ENCODE measurements around the gene COL9A2.
"Not testable (repeated sequence)": the region's sequence is repeated elsewhere in the genome, so short reads cannot be mapped to it uniquely, and the experiment has no call there.

COL9A2 gene

DNA sequence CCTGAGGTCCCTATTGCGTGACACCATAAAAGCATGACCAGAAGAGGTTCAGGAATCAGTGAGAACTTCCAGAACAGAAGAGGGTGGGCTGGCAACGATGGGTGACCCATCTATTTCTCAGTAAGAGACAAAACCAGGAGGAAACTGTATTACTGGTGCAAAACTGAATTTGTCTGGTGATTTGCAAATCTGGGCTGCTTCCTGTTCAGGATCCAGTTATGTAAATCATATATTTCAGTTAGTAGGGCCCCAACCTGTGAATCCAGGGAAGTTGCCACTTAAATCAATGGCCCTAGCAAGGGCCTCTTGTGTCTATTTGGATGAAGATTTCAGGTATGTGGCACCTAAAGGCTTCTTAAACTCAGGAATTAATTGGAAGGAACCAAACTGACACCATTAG lies 33.3 kb upstream of the COL9A2 start:
- H3K36me3 ChIP-seq (ENCODE audit: control insufficient read depth, insufficient read depth, low read length): no peaks in the 10 kb centered on the region
- no peaks in the 10 kb centered on the region for H3K4me1 ChIP-seq (ENCODE audit: control insufficient read depth, insufficient read depth, low read length)
- no peak overlapping the region for H3K9ac ChIP-seq (ENCODE audit: low read length)
- no peak overlapping the region for H3K4me3 ChIP-seq (ENCODE audit: low read depth, low read length)
- no peak overlapping the region for H3K27ac ChIP-seq (ENCODE audit: low read depth, low read length)
- no peaks in the 10 kb centered on the region for H3K9me3 ChIP-seq (ENCODE audit: control insufficient read depth, insufficient read depth, low read depth, low read length)
- H3K27me3 ChIP-seq (ENCODE audit: control insufficient read depth, insufficient read depth, low read length): no peaks in the 10 kb centered on the region

DNA sequence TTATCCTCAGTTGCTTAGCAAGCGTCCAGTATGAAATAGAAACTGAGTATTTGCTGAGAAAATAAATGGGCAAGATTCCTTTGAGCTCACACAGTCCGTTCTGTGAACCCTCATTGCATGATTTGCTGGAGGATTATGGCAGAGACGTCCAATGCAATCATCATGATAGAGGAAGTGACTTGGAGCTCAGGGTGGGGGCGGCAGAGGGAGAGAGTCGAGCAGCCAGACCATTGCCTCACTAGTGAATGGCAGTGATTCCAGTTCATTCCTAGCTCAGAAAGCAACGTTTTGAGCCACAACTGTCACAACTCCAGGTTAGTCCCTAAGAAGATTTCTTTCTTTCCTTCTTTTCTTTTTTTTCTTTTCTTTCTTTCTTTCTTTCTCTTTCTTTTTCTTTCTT lies 27.5 kb upstream of the COL9A2 start:
- Histone ChIP-seq H3K4me3 (ENCODE audit: low read depth, low read length) (no peak overlapping the region), H3K27me3 (ENCODE audit: control insufficient read depth, insufficient read depth, low read length) (peaks cover 5% of the 10 kb centered on the region; the same call in 1 of the 2 replicates), H3K27ac (ENCODE audit: low read depth, low read length) (no peak overlapping the region), H3K9me3 (ENCODE audit: control insufficient read depth, insufficient read depth, low read depth, low read length) (no peaks in the 10 kb centered on the region), H3K36me3 (ENCODE audit: control insufficient read depth, insufficient read depth, low read length) (no peaks in the 10 kb centered on the region), H3K9ac (ENCODE audit: low read length) (no peak overlapping the region), H3K4me1 (ENCODE audit: control insufficient read depth, insufficient read depth, low read length) (no peaks in the 10 kb centered on the region)

DNA sequence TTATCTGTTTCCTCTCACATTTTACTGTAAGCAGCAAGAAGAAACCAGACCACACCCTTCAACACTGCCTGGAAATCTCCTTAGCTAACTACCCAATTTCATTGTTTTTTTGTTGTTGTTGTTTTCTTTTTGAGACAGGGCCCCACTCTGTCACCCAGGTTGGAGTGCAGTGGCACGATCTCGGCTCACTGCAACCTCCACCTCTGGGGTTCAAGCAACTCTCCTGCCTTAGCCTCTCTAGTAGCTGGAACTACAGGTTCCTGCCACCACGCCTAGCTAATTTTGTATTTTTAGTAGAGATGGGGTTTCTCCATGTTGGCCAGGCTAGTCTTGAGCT lies 25.3 kb upstream of the COL9A2 start:
- H3K9me3 ChIP-seq (ENCODE audit: control insufficient read depth, insufficient read depth, low read depth, low read length); H3K9ac ChIP-seq (ENCODE audit: low read length); H3K4me1 ChIP-seq (ENCODE audit: control insufficient read depth, insufficient read depth, low read length); H3K36me3 ChIP-seq (ENCODE audit: control insufficient read depth, insufficient read depth, low read length); H3K27ac ChIP-seq (ENCODE audit: low read depth, low read length); H3K27me3 ChIP-seq (ENCODE audit: control insufficient read depth, insufficient read depth, low read length); H3K4me3 ChIP-seq (ENCODE audit: low read depth, low read length): not testable (repeated sequence)

DNA sequence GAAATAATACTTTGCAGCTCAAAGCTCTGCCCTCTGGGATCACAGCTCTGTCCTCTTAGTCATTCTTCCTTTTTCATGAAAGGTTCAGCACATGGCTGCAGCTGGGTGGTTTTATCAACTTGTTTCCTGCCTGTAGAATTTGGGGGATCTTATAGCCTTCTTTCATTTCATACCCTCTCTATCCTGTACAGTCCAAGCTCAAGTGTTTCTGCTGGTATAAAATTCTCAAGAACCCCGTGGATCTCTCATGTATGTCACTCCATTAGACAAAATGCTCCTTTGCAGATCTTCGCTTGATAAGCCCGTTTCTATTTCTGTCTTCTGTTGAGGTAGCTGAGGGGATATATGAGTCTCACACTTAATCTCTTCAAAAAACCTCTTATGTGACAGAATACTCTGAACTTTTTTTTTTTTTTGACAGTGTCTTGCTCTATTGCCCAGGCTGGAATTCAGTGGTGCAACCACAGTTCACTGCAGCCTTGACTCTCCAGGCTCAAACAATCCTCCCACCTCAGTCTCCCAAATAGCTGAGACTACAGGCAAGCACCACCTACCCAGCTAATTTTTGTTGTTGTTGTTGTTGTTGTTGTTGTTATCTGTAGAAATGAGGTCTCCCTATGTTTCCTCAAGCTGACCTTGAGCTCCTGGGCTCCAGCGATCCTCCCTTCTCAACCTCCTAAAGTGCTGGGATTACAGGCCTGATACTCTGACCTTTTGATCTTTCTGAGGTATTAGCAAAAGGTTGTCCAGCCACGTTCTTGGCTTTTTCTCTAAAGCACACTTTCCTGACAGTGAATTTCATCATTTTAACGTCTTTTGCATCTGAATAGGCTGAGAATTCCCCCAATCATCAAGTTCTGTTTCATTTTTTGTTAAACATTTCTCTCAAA lies 24.6 kb upstream of the COL9A2 start:
- Histone ChIP-seq H3K36me3 (ENCODE audit: control insufficient read depth, insufficient read depth, low read length) (no peaks in the 10 kb centered on the region), H3K9ac (ENCODE audit: low read length) (no peak overlapping the region), H3K27me3 (ENCODE audit: control insufficient read depth, insufficient read depth, low read length) (peaks cover 9% of the 10 kb centered on the region; the same call in 1 of the 2 replicates), H3K27ac (ENCODE audit: low read depth, low read length) (no peak overlapping the region), H3K4me3 (ENCODE audit: low read depth, low read length) (no peak overlapping the region), H3K9me3 (ENCODE audit: control insufficient read depth, insufficient read depth, low read depth, low read length) (no peaks in the 10 kb centered on the region), H3K4me1 (ENCODE audit: control insufficient read depth, insufficient read depth, low read length) (no peaks in the 10 kb centered on the region)

DNA sequence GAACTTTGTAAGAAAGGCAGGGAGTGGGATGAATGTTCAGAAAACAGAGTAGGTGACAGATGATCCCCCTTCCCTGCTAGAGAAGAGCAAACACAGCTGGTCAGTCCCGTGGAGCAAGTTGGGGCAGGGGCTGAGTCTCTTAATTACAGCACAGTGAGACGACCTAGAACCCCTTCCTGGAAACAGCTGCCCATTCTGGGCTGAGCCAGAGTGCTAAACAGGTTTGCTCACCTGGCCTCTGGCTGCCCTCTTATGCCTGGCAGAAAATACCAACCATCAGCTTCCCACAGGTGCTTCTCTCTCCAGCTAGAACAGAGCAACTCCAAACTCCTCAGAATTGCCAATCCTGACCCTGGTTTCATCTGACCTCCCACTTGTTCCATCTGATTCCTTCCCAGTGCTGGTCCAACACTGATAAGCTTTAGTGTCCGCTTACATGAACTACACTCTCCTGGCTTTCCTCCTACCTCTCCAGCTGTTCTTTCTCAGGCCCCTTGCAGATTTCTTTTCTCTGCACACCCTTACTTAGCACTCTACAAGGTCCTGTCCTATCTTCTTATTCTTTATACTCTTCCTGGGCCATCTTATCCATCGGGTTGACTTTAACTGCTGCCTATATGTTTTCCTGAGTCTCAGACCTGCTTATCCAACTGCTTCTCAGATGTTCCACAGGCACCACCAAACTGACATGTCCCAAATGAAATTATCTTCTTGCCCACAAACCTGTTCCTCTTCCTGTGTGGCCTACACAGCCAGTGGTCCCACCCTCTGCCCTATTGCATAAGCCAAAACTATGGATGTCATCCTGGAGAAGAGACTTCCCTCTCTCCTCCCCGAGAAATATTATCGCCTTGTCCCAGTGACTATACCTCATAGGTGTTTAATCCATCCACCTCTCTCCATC lies 22.6 kb upstream of the COL9A2 start:
- no peak overlapping the region for H3K27ac ChIP-seq (ENCODE audit: low read depth, low read length)
- no peaks in the 10 kb centered on the region for H3K36me3 ChIP-seq (ENCODE audit: control insufficient read depth, insufficient read depth, low read length)
- H3K9ac ChIP-seq (ENCODE audit: low read length): no peak overlapping the region
- H3K9me3 ChIP-seq (ENCODE audit: control insufficient read depth, insufficient read depth, low read depth, low read length): no peaks in the 10 kb centered on the region
- peaks cover 9% of the 10 kb centered on the region; the same call in 1 of the 2 replicates for H3K27me3 ChIP-seq (ENCODE audit: control insufficient read depth, insufficient read depth, low read length)
- no peak overlapping the region for H3K4me3 ChIP-seq (ENCODE audit: low read depth, low read length)
- no peaks in the 10 kb centered on the region for H3K4me1 ChIP-seq (ENCODE audit: control insufficient read depth, insufficient read depth, low read length)

DNA sequence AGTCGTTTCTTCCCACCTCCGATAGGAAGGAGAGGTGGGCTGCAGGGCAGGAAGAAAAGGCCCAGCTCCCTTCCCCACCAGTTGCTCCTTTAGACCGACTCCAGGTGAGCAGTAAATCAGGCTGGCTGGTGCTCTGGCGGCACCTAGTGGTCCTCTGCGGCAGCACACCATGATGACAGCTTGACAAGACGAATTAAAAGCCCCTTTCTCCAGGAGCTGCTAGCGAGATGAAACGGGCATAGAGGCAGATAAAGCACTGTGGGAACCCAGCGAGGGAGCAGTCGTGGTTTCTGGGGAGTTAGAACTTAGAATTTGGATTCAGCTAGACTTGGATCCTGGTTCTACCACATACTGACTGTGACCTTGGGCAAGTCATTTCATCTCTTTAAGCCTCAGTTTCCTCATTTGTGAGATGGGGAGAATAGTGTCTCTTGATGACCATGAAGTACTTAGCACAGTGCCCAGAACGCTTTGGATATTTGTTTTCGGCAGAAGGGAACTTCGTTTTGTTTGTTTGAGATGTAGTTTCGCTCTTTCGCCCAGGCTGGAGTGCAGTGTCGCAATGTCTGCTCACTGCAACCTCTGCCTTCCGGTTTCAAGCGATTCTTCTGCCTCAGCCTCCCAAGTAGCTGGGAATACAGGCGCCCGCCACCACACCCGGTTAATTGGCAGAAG lies 21.8 kb upstream of the COL9A2 start:
- H3K27me3 ChIP-seq (ENCODE audit: control insufficient read depth, insufficient read depth, low read length): peaks cover 9% of the 10 kb centered on the region; the same call in 1 of the 2 replicates
- no peaks in the 10 kb centered on the region for H3K4me1 ChIP-seq (ENCODE audit: control insufficient read depth, insufficient read depth, low read length)
- no peak overlapping the region for H3K4me3 ChIP-seq (ENCODE audit: low read depth, low read length)
- no peak overlapping the region for H3K27ac ChIP-seq (ENCODE audit: low read depth, low read length)
- no peak overlapping the region for H3K9ac ChIP-seq (ENCODE audit: low read length)
- no peaks in the 10 kb centered on the region for H3K9me3 ChIP-seq (ENCODE audit: control insufficient read depth, insufficient read depth, low read depth, low read length)
- H3K36me3 ChIP-seq (ENCODE audit: control insufficient read depth, insufficient read depth, low read length): no peaks in the 10 kb centered on the region

DNA sequence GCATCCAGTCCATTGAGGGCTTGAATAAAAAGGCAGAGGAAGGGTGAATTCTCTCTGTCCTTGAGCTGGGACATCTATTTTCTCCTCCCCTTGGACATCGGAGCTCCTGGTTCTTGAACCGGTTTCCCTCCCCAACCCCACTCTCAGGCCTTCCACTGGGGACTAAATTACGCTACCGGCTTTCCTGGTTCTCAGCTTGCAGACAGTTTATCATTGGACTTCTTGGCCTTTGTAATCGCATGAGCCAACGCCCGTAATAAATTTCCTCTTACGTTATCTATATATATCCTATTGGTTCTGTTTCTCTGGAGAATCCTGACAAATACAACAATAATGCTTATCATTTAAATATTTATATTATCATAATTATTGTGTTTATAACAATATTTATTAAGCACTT lies 20.4 kb upstream of the COL9A2 start:
- no peak overlapping the region for H3K9ac ChIP-seq (ENCODE audit: low read length)
- H3K4me1 ChIP-seq (ENCODE audit: control insufficient read depth, insufficient read depth, low read length): no peaks in the 10 kb centered on the region
- peaks cover 9% of the 10 kb centered on the region; the same call in 1 of the 2 replicates for H3K27me3 ChIP-seq (ENCODE audit: control insufficient read depth, insufficient read depth, low read length)
- H3K27ac ChIP-seq (ENCODE audit: low read depth, low read length): no peak overlapping the region
- H3K9me3 ChIP-seq (ENCODE audit: control insufficient read depth, insufficient read depth, low read depth, low read length): no peaks in the 10 kb centered on the region
- H3K36me3 ChIP-seq (ENCODE audit: control insufficient read depth, insufficient read depth, low read length): no peaks in the 10 kb centered on the region
- no peak overlapping the region for H3K4me3 ChIP-seq (ENCODE audit: low read depth, low read length)

DNA sequence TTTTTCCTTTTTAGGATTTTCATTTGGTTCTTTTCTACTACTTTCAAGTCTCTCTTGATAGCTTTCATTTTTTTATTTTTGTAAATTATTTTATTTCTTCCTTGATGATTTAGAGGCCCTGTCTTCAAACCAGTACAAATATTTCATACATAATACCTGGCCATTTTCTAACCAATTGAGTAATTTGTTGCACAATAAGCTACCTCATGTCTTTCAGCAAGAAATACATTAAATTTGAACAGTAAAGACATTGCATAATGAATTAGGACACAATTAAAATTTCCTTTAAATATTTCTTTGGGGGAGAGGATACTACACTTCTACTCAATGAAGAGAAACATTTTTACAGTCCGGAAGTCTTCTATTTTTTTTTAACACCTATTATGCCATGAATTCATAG lies 15.6 kb upstream of the COL9A2 start:
- Histone ChIP-seq H3K9ac (ENCODE audit: low read length) (no peak overlapping the region), H3K27ac (ENCODE audit: low read depth, low read length) (no peak overlapping the region), H3K4me3 (ENCODE audit: low read depth, low read length) (no peak overlapping the region), H3K4me1 (ENCODE audit: control insufficient read depth, insufficient read depth, low read length) (no peaks in the 10 kb centered on the region), H3K36me3 (ENCODE audit: control insufficient read depth, insufficient read depth, low read length) (no peaks in the 10 kb centered on the region), H3K9me3 (ENCODE audit: control insufficient read depth, insufficient read depth, low read depth, low read length) (no peaks in the 10 kb centered on the region), H3K27me3 (ENCODE audit: control insufficient read depth, insufficient read depth, low read length) (no peaks in the 10 kb centered on the region)

DNA sequence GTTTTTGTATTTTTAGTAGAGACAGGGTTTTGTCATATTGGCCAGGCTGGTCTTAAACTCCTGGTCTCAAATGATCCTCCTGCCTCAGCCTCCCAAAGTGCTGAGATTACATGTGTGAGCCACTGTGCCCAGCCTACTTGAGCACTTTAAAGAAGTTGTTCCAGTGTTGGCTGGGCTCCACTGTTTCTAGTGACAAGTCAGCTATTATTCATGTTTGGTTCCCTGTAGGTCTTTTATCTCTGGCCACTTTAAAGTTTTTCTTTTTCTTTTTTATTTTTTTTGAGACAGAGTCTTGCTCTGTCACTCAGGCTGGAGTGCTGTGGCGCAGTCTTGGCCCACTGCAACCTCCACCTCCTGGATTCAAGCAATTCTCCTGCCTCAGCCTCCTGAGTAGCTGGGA lies 14.3 kb upstream of the COL9A2 start:
- H3K9me3 ChIP-seq (ENCODE audit: control insufficient read depth, insufficient read depth, low read depth, low read length); H3K4me3 ChIP-seq (ENCODE audit: low read depth, low read length); H3K36me3 ChIP-seq (ENCODE audit: control insufficient read depth, insufficient read depth, low read length); H3K9ac ChIP-seq (ENCODE audit: low read length); H3K4me1 ChIP-seq (ENCODE audit: control insufficient read depth, insufficient read depth, low read length); H3K27ac ChIP-seq (ENCODE audit: low read depth, low read length); H3K27me3 ChIP-seq (ENCODE audit: control insufficient read depth, insufficient read depth, low read length): not testable (repeated sequence)

DNA sequence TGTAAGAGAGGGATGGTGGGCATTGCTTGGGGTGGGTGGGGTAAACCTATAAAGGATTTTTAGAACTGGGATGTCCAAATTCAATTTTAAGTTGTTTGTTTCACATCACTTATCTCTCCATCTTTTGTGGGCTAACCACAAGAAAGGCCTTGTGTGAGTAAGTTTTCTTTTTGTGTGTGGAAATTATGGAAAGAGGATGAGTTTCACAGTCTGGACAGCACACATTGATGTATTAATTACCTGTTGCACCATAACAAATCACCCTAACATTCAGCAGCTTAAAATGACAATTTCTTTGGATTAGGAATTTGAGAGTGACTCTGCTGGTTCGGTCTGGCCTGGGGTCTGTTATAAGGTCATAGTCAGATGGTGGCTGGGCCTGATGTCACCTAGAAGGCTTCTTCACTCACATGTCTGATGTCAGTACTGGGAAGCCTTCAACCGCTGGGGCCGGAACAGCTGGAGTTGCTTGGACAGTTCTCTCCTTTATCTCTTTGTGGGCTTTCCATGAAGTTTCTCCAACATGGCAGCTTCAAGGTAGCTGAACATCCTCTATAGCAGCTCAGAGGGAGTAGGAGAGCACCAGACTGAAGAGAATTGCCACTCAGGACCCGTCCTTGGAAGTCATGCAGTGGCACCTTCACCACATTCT lies 2.0 kb upstream of the COL9A2 start:
- Histone ChIP-seq H3K27ac (ENCODE audit: low read depth, low read length) (no peak overlapping the region), H3K36me3 (ENCODE audit: control insufficient read depth, insufficient read depth, low read length) (no peaks in the 10 kb centered on the region), H3K4me1 (ENCODE audit: control insufficient read depth, insufficient read depth, low read length) (peaks cover 17% of the 10 kb centered on the region), H3K27me3 (ENCODE audit: control insufficient read depth, insufficient read depth, low read length) (peaks cover 51% of the 10 kb centered on the region), H3K9me3 (ENCODE audit: control insufficient read depth, insufficient read depth, low read depth, low read length) (no peaks in the 10 kb centered on the region), H3K9ac (ENCODE audit: low read length) (no peak overlapping the region), H3K4me3 (ENCODE audit: low read depth, low read length) (no peak overlapping the region)

Measured in HUES6 (cell line).